Measurements from ENCODE around the gene HECTD1.
A peak's percentile ranks its signal among the peaks of the same experiment; 100 is the strongest.
"Not testable (repeated sequence)": the region's sequence is repeated elsewhere in the genome, so short reads cannot be mapped to it uniquely, and the experiment has no call there.

HECTD1 gene

GRCh38 chr14:31200702-31200990, 6.9 kb downstream of the HECTD1 start:
- no peak overlapping the region for H3K4me3 ChIP-seq (ENCODE audit: low read depth in 1 of 5, low read length in 5 of 5)
- peaks cover 0 to 22% (median 19%) of the 10 kb centered on the region in 5 donors for H3K4me1 ChIP-seq (ENCODE audit: control insufficient read depth in 5 of 5, insufficient read depth in 5 of 5, low read length in 5 of 5)
- H3K27ac ChIP-seq (ENCODE audit: low read depth, low read length): no peak overlapping the region
- H3K9me3 ChIP-seq (ENCODE audit: control insufficient read depth in 5 of 5, low read length in 5 of 5): no peaks in the 10 kb centered on the region
- no peak overlapping the region for H3K9ac ChIP-seq (ENCODE audit: low read length in 5 of 5)
- H3K36me3 ChIP-seq (ENCODE audit: control insufficient read depth in 5 of 5, insufficient read depth in 5 of 5, low read length in 5 of 5): peaks cover 3 to 17% (median 3%) of the 10 kb centered on the region in 5 donors
- H3K27me3 ChIP-seq (ENCODE audit: control insufficient read depth in 5 of 5, insufficient read depth in 4 of 5, low read length in 5 of 5): no peaks in the 10 kb centered on the region

DNA sequence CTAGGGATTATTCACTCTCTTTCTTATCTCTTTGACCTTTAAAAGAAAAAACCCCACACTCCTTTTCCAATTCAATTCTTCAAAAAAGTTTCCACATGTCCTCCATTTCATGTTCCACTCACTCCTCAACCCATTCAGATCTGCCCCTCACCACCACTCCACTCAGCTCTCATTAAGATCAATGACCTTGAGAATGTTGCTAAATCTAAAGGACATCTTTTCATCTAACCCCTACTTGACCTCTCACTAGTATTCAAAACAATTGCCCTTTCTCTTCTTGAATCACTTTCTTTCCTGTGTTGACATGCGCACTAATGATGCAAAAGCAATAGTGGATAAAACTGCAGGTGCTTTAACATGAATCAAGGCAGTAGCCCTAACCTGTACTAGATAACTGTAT, 9.9 kb downstream of the HECTD1 start:
- H3K36me3 ChIP-seq (ENCODE audit: control insufficient read depth in 5 of 5, insufficient read depth in 5 of 5, low read length in 5 of 5): peaks cover 0 to 14% (median 3%) of the 10 kb centered on the region in 5 donors
- H3K4me3 ChIP-seq (ENCODE audit: low read depth in 1 of 5, low read length in 5 of 5): no peak overlapping the region
- H3K9ac ChIP-seq (ENCODE audit: low read length in 5 of 5): no peak overlapping the region
- H3K27ac ChIP-seq (ENCODE audit: low read depth, low read length): no peak overlapping the region
- H3K27me3 ChIP-seq (ENCODE audit: control insufficient read depth in 5 of 5, insufficient read depth in 4 of 5, low read length in 5 of 5): no peaks in the 10 kb centered on the region
- peaks cover 0 to 15% (median 13%) of the 10 kb centered on the region in 5 donors for H3K4me1 ChIP-seq (ENCODE audit: control insufficient read depth in 5 of 5, insufficient read depth in 5 of 5, low read length in 5 of 5)
- no peaks in the 10 kb centered on the region for H3K9me3 ChIP-seq (ENCODE audit: control insufficient read depth in 5 of 5, low read length in 5 of 5)

GRCh38 chr14:31196839-31197492, 10.6 kb downstream of the HECTD1 start:
- Histone ChIP-seq H3K4me3 (ENCODE audit: low read depth in 1 of 5, low read length in 5 of 5) (no peak overlapping the region), H3K9ac (ENCODE audit: low read length in 5 of 5) (no peak overlapping the region), H3K27ac (ENCODE audit: low read depth, low read length) (no peak overlapping the region), H3K27me3 (ENCODE audit: control insufficient read depth in 5 of 5, insufficient read depth in 4 of 5, low read length in 5 of 5) (no peaks in the 10 kb centered on the region), H3K36me3 (ENCODE audit: control insufficient read depth in 5 of 5, insufficient read depth in 5 of 5, low read length in 5 of 5) (peaks cover 0 to 8% (median 3%) of the 10 kb centered on the region in 5 donors), H3K9me3 (ENCODE audit: control insufficient read depth in 5 of 5, low read length in 5 of 5) (no peaks in the 10 kb centered on the region), H3K4me1 (ENCODE audit: control insufficient read depth in 5 of 5, insufficient read depth in 5 of 5, low read length in 5 of 5) (peaks cover 0 to 13% (median 13%) of the 10 kb centered on the region in 5 donors)

DNA sequence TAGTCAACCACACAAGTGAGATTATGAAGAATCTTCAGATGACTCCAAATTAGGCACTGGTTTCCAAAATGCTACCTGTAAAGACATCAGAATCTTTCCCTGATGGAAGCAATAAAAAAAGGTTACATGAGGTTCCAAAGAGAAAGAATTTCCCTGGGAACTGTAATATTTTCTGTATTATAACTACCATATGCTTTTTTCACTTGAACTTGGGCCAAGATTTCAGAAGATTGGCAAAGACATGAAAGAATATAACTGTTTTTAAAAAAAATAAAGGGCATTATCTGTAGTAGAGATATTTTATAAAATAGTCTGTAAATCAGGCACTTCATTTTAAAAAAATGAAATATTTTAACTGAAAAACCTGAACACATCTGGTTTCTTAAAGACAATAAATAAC, 12.9 kb downstream of the HECTD1 start:
- Histone ChIP-seq H3K27me3 (ENCODE audit: control insufficient read depth in 5 of 5, insufficient read depth in 4 of 5, low read length in 5 of 5) (no peaks in the 10 kb centered on the region), H3K9ac (ENCODE audit: low read length in 5 of 5) (no peak overlapping the region), H3K4me1 (ENCODE audit: control insufficient read depth in 5 of 5, insufficient read depth in 5 of 5, low read length in 5 of 5) (peaks cover 0 to 13% (median 7%) of the 10 kb centered on the region in 5 donors), H3K36me3 (ENCODE audit: control insufficient read depth in 5 of 5, insufficient read depth in 5 of 5, low read length in 5 of 5) (peaks cover 2 to 9% (median 6%) of the 10 kb centered on the region in 5 donors), H3K27ac (ENCODE audit: low read depth, low read length) (no peak overlapping the region), H3K9me3 (ENCODE audit: control insufficient read depth in 5 of 5, low read length in 5 of 5) (no peaks in the 10 kb centered on the region), H3K4me3 (ENCODE audit: low read depth in 1 of 5, low read length in 5 of 5) (no peak overlapping the region)

DNA sequence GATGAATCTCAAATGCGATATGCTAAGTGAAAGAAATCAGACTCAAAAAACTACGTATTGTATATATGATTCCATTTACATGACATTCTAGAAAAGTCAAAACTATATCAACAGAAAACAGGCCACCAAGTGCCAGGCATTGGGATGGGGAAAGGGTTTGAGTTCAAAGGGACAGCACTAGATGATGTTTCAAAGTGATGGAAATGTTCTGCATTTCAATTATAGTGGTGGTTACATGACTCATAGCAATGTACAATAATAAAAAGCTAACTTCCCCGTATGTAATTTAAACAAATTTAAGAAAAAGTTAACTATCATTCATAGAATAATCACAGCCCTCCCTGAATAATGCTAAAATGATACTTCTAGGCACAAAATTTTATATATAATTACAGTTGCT, 13.5 kb downstream of the HECTD1 start:
- H3K9me3 ChIP-seq (ENCODE audit: control insufficient read depth in 5 of 5, low read length in 5 of 5): no peaks in the 10 kb centered on the region
- no peaks in the 10 kb centered on the region for H3K27me3 ChIP-seq (ENCODE audit: control insufficient read depth in 5 of 5, insufficient read depth in 4 of 5, low read length in 5 of 5)
- H3K9ac ChIP-seq (ENCODE audit: low read length in 5 of 5): no peak overlapping the region
- no peak overlapping the region for H3K4me3 ChIP-seq (ENCODE audit: low read depth in 1 of 5, low read length in 5 of 5)
- peaks cover 0 to 13% (median 7%) of the 10 kb centered on the region in 5 donors for H3K4me1 ChIP-seq (ENCODE audit: control insufficient read depth in 5 of 5, insufficient read depth in 5 of 5, low read length in 5 of 5)
- H3K36me3 ChIP-seq (ENCODE audit: control insufficient read depth in 5 of 5, insufficient read depth in 5 of 5, low read length in 5 of 5): peaks cover 2 to 10% (median 6%) of the 10 kb centered on the region in 5 donors
- H3K27ac ChIP-seq (ENCODE audit: low read depth, low read length): no peak overlapping the region

- H3K4me3 ChIP-seq (ENCODE audit: low read depth in 1 of 5, low read length in 5 of 5); H3K36me3 ChIP-seq (ENCODE audit: control insufficient read depth in 5 of 5, insufficient read depth in 5 of 5, low read length in 5 of 5); H3K9ac ChIP-seq (ENCODE audit: low read length in 5 of 5); H3K27me3 ChIP-seq (ENCODE audit: control insufficient read depth in 5 of 5, insufficient read depth in 4 of 5, low read length in 5 of 5); H3K27ac ChIP-seq (ENCODE audit: low read depth, low read length); H3K9me3 ChIP-seq (ENCODE audit: control insufficient read depth in 5 of 5, low read length in 5 of 5): not testable (repeated sequence)
- peaks cover 0 to 13% (median 6%) of the 10 kb centered on the region in 5 donors for H3K4me1 ChIP-seq (ENCODE audit: control insufficient read depth in 5 of 5, insufficient read depth in 5 of 5, low read length in 5 of 5)
These were observed 15.0 kb downstream of the HECTD1 start for GRCh38 chr14:31192544-31192943.

- Histone ChIP-seq H3K27me3 (ENCODE audit: control insufficient read depth in 5 of 5, insufficient read depth in 4 of 5, low read length in 5 of 5) (no peaks in the 10 kb centered on the region), H3K4me3 (ENCODE audit: low read depth in 1 of 5, low read length in 5 of 5) (no peak overlapping the region), H3K4me1 (ENCODE audit: control insufficient read depth in 5 of 5, insufficient read depth in 5 of 5, low read length in 5 of 5) (peaks cover 0 to 11% (median 6%) of the 10 kb centered on the region in 5 donors), H3K27ac (ENCODE audit: low read depth, low read length) (no peak overlapping the region), H3K9ac (ENCODE audit: low read length in 5 of 5) (no peak overlapping the region), H3K36me3 (ENCODE audit: control insufficient read depth in 5 of 5, insufficient read depth in 5 of 5, low read length in 5 of 5) (peaks cover 2 to 10% (median 6%) of the 10 kb centered on the region in 5 donors), H3K9me3 (ENCODE audit: control insufficient read depth in 5 of 5, low read length in 5 of 5) (no peaks in the 10 kb centered on the region)
These were observed 16.8 kb downstream of the HECTD1 start for GRCh38 chr14:31190717-31191263.

DNA sequence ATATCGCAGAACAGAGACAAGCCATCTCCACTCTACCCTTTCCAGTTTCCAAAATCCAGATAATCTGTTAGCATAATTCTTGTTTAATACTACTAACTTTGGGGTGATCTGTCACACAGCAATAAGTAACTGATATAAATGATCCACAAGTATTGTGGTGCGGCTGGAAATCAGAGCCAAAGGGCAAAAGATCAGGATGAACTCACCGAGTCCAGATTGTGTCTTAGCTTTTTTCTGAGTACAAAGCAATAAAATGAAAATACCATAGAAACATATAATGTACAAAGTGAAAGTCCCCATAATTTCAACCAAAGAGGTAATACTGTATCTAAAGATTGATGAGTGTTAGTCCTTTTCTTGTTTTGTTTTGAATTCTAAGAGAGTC, 17.4 kb downstream of the HECTD1 start:
- Histone ChIP-seq H3K9me3 (ENCODE audit: control insufficient read depth in 5 of 5, low read length in 5 of 5) (no peaks in the 10 kb centered on the region), H3K27ac (ENCODE audit: low read depth, low read length) (no peak overlapping the region), H3K27me3 (ENCODE audit: control insufficient read depth in 5 of 5, insufficient read depth in 4 of 5, low read length in 5 of 5) (no peaks in the 10 kb centered on the region), H3K9ac (ENCODE audit: low read length in 5 of 5) (no peak overlapping the region), H3K36me3 (ENCODE audit: control insufficient read depth in 5 of 5, insufficient read depth in 5 of 5, low read length in 5 of 5) (peaks cover 2 to 12% (median 6%) of the 10 kb centered on the region in 5 donors), H3K4me1 (ENCODE audit: control insufficient read depth in 5 of 5, insufficient read depth in 5 of 5, low read length in 5 of 5) (peaks cover 0 to 10% (median 6%) of the 10 kb centered on the region in 5 donors), H3K4me3 (ENCODE audit: low read depth in 1 of 5, low read length in 5 of 5) (no peak overlapping the region)

DNA sequence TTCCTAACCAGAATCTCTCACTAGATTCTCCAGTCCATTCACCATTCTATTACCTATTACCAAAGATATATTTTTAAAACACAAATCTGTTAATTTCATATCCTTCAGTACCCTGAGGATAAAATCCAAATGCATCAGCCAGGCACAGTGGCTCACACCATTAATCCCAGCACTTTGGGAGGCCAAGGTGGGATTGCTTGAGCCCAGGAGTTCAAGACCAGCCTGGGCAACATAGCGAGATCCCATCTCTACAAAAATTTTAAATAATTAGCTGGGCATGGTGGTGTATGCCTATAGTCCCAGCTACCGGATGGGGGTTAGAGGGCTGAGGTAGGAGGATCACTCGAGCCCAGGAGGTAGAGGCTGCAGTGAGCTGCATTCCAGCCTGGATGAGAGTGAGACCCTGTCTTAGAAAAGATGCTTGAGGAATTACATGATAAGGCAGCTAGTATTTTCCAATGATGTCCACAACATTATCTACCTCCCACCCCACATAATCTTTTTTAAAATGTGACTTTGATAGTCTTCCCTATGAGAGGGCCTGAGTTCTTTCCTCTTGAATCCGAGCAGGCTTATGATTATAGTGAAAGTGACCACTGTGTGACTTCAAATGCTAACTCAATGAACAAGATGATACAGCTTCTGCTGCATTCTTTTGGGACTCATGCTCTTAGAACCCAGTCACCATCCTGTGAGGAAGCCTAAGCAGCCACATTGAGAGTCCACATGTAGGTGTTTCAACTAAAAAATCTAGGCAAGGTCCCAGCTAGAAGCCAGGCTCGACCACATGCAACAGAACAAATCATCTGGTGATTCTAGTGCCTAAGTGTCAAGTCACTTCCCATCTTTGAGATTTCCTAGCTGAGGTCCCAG, 18.0 kb downstream of the HECTD1 start:
- H3K9ac ChIP-seq (ENCODE audit: low read length in 5 of 5): no peak overlapping the region
- no peak overlapping the region for H3K4me3 ChIP-seq (ENCODE audit: low read depth in 1 of 5, low read length in 5 of 5)
- H3K36me3 ChIP-seq (ENCODE audit: control insufficient read depth in 5 of 5, insufficient read depth in 5 of 5, low read length in 5 of 5): peaks cover 2 to 14% (median 6%) of the 10 kb centered on the region in 5 donors
- no peaks in the 10 kb centered on the region for H3K9me3 ChIP-seq (ENCODE audit: control insufficient read depth in 5 of 5, low read length in 5 of 5)
- H3K4me1 ChIP-seq (ENCODE audit: control insufficient read depth in 5 of 5, insufficient read depth in 5 of 5, low read length in 5 of 5): peaks cover 0 to 6% (median 2%) of the 10 kb centered on the region in 5 donors
- no peak overlapping the region for H3K27ac ChIP-seq (ENCODE audit: low read depth, low read length)
- no peaks in the 10 kb centered on the region for H3K27me3 ChIP-seq (ENCODE audit: control insufficient read depth in 5 of 5, insufficient read depth in 4 of 5, low read length in 5 of 5)

DNA sequence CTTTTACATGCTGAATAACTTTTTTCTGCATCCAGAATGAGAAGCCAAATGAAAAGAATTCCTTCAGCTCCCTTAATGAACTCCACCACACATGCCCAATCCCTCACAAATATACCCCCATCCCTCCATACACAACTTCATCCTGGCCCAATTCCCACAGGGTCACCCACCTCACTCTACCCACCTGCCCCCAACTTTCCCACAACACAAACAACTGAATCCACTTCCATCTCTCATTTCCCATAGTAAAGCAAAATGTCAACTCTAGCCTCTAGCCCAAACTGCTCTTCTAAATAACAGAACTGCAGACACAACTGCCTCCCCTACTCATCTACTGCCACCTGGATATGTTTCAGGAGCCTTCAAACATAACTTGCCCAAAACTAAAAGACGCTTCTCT, 18.8 kb downstream of the HECTD1 start:
- H3K27me3 ChIP-seq (ENCODE audit: control insufficient read depth in 5 of 5, insufficient read depth in 4 of 5, low read length in 5 of 5): no peaks in the 10 kb centered on the region
- H3K4me1 ChIP-seq (ENCODE audit: control insufficient read depth in 5 of 5, insufficient read depth in 5 of 5, low read length in 5 of 5): peaks cover 0 to 6% (median 0%) of the 10 kb centered on the region in 5 donors
- H3K4me3 ChIP-seq (ENCODE audit: low read depth in 1 of 5, low read length in 5 of 5): no peak overlapping the region
- H3K27ac ChIP-seq (ENCODE audit: low read depth, low read length): no peak overlapping the region
- peaks cover 0 to 16% (median 6%) of the 10 kb centered on the region in 5 donors for H3K36me3 ChIP-seq (ENCODE audit: control insufficient read depth in 5 of 5, insufficient read depth in 5 of 5, low read length in 5 of 5)
- no peaks in the 10 kb centered on the region for H3K9me3 ChIP-seq (ENCODE audit: control insufficient read depth in 5 of 5, low read length in 5 of 5)
- H3K9ac ChIP-seq (ENCODE audit: low read length in 5 of 5): peak overlapping the region in 1 of 5 donors; percentile 46

All from subcutaneous abdominal adipose tissue (tissue), 5 donors.